HG02938 (cell line): ENCODE measurements around the gene MRAP.

ENCODE experiments used
- ATAC-seq: cut with Tn5 transposase; IDR thresholded peaks from one replicate; pipeline ENCODE4 v1.9.1; 2021; ENCODE audit warnings: mild to moderate bottlenecking, moderate library complexity; ENCODE audit not compliant: unreplicated experiment

Gene MRAP

DNA sequence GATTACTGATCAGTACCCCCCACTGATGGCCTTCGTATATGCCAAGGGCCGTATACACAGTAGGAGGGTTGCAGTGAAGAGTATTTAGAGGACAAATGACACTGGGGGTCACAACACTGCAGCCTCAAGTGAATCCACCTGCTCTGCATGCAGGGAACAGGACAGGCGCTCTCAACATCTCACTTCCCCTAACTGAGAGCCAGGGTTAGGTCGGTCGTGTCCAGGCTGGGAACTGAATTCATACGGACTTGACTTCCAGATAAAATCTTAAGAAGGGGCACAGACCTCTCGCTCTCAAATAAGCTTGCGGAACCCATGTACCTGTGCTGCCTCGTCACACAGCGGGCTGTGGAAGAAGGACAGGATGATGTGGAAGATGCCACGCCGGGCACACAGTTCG lies 22.8 kb downstream of the MRAP start:
- ATAC-seq = no peak

DNA sequence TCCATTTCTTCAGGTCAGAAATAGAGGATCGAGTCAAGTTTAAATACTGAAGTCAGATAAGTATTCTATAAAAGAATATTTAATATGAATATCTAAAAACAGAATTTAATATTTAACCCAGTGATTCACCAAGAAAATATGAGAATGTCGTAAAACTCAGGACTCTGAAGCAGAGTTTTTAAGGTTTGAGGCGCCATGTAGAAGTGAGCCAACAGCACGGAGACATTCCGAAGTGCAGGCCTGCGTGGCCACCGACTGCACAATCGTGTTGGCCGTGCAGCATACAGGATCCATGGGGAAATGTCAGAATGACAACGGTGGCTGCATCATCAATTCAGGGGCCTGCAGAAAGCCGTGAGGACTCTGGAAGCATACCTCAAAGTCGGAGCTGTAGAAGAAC lies 23.4 kb downstream of the MRAP start:
- ATAC-seq = no peak

- no peak for ATAC-seq
Observed at GRCh38 chr21:32322676-32323075, 24.0 kb downstream of the MRAP start.

DNA sequence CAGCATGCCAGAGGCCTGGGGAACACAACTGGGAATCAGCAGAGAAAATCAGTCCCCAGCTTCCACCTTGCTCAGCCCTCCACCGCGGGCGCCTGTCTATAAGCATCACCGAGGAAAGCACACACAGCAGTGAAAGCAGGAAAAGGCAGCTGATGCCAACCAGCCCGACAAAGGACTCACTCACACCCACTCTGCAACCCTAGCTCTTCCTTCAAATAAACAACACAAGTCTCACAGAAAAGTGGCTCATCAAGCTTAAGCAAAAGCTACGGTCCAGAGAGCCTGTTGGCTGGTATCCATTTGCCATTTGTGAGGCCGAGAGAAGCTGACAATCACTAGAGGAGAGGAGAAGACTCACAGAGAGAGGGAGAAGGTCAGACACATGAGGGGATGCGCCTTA lies 27.1 kb downstream of the MRAP start:
- ATAC-seq = no peak

- ATAC-seq = no peak
Observed at GRCh38 chr21:32328595-32328994, 29.9 kb downstream of the MRAP start.

- no peak for ATAC-seq
Observed at GRCh38 chr21:32329331-32329730, 30.7 kb downstream of the MRAP start.

- no peak for ATAC-seq
Observed at GRCh38 chr21:32329776-32330175, 31.1 kb downstream of the MRAP start.

DNA sequence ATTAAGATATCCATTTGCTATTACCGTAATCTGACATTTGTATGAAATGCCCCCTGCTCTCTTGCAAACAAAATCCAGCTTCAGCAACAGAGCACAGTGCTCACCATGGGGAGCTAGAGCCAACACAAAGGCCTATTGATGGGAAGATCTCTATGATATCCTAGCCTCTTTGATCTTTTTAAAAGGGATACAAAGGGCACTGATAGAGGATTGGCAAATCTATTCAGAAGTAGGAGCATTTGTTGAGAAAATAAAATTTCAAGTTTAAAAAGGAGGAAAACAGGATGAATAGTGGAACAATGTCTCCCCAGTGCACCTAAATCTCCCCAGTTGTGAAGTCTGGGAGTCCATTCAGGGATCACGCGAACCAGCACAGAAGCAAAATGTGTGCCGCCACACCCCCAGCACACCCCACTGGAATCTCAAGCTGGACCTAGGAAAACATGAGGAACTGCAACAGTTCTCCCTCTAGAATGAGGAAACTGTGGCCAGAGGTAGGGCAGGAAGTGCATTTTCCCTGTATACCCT lies 32.2 kb downstream of the MRAP start:
- no peak for ATAC-seq

- no peak for ATAC-seq
Observed at GRCh38 chr21:32331444-32332305, 33.0 kb downstream of the MRAP start.

GRCh38 chr21:32332463-32332951 lies 33.9 kb downstream of the MRAP start:
- ATAC-seq = no peak

DNA sequence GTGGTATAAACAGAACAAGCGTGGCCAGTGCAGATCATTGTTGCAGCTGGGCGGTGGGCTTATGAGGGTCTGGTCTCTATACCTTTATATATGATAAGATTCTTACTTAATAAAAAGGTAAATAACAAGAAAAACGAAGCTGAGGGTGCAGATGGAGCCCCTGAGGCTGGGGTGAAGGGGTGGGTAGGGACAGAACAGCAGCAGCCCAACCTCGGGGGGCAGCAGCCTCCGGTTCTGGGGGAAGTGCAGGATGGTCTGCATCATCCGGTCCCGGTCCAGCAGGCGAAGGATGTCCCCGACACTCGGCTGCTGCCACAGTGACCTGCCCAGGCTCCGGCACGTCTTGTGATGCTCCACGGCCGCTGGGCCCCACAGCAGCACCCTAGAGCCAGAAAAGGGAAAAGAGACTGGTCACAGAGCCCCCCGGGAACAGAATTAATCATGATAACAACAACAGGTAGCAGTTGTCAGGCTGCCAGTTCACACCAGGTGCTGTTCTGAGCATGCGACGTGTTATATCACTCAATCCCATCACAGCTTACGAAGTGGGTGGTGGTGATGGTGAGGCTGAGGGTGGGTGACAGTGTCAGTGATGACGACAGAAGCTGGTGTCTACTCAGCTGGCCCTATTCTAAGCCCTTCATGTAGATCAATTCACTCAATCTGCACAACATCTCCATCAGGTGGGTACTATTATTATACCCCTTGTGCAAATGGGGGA lies 35.5 kb downstream of the MRAP start:
- no peak for ATAC-seq

DNA sequence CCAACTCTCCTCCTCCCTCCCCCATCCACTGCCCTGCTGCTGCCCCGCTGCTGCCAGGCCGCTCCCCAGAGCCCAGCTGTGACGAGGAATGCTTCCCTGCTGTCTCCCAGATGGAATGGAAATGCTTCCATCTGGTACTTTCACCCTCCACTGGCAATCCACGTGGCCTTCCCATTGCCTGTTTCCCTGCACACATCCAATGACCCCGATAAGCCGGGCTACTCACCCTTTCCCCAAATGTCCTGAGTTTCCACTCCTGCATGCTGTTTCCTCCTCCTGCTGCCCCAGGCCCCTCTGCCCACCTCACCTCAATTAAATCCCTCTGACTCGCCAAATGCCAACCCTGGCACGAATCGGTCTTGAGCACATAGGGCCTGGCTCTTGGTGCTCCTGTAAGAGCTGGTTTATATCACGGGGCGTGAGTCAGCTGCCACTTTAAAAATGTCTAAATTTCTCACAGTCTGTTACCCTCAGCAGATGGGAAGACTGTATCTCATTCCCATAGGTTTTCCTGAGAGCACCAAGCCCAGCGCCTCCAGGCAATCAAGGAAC lies 36.4 kb downstream of the MRAP start:
- ATAC-seq = no peak

GRCh38 chr21:32335601-32336575 lies 37.2 kb downstream of the MRAP start:
- ATAC-seq = no peak

DNA sequence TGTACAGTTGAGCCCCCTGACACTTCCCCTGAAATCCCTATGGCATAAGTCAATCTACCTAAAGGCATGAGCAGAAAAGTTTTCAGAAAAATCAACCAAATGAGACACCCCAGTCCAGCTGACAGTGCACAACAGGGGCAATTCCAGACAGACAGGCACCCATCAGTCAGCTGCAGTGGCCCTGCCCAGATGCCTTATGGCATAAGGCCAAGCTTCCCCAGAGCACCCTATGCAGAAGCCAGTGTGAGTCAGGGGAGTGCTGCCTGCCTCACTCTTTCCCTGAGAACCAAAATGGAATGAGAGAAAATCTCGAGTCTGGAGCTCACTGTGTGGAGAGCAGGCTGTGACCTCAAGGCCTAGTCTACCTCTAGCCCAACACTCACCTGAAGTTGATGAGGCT lies 38.1 kb downstream of the MRAP start:
- no peak for ATAC-seq

- ATAC-seq = no peak
Observed at GRCh38 chr21:32337206-32337605, 38.6 kb downstream of the MRAP start.

DNA sequence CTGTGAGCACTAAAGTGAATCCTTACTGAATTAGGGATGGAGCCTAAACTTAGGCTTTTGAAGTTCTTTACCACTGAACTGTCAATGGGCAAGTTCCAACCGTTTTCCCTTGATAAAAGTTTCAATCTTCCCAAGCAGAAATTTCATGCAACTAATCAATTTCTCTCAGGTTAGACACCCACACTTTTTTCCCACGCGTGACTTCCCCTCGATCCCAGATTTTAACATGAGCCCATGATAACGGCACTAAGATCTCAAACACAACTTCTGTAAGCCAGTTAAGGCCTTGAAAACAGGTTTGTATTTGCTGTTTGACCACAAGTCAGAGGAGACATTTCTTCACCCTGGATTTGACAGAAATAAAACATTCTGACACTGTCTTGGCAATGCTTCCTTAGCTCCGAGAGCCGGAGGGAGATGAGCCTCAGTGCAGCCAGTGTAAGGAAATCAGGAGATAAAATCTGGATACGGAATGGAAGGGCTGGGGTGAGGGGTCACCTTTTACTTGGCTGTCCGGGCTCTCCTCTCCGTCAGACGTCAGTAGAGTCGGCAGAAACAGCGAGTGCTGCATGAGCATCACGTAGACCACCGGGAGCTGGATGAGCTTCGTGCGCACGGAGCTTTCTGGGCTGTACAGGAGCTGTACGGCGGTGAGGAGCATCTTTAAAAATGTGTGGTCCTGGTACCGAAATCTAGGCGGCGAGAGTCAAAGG lies 39.7 kb downstream of the MRAP start:
- no peak for ATAC-seq

GRCh38 chr21:32340863-32341848 lies 42.5 kb downstream of the MRAP start:
- ATAC-seq = no peak

- no peak for ATAC-seq
Observed at GRCh38 chr21:32346951-32347350, 48.3 kb downstream of the MRAP start.

GRCh38 chr21:32347351-32347750 lies 48.7 kb downstream of the MRAP start:
- ATAC-seq = no peak
